Measurements from ENCODE around the gene NPBWR2.

DNA sequence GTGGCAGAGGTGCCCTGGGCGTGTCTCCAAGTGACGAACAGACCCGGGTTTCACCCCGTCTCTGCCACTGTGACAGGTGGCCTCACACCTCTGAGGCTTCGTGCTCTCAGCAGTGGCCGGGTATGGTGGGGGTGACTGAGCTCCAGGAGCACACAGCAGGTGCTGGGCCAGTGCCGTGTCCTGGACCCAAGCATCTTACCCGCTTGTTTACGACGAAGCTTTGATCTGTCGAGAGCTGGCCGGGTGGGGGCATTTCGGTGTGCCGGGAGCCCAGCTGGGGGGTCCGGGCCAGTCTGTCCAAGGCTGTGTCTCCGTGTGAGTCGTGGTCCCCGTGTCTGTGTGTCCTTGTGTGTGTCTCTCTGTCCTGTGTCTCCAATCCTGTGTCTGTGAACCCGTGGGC is 16.0 kb downstream of the NPBWR2 start:
- no peak for TF ChIP-seq SIN3A (IDR thresholded peaks at IDR 0.05; ENCODE audit: low read depth)
- no peak for TF ChIP-seq CTCF (IDR thresholded peaks at IDR 0.05 in 2 of 3, conservative IDR thresholded peaks at IDR 0.05 in 1 of 3; ENCODE audit: borderline replicate concordance in 1 of 3, insufficient read depth in 1 of 3, low read depth in 2 of 3, low read length in 2 of 3)
- TF ChIP-seq EZH2 (IDR thresholded peaks at IDR 0.05): no peak
- TF ChIP-seq CEBPB (IDR thresholded peaks at IDR 0.05; ENCODE audit: low read depth): no peak
